CD4-positive, alpha-beta T cell (primary cell): ENCODE data around the gene EID2. TPM values are rescaled to one million over a fixed set of nuclear protein-coding genes. Genes with fewer than 3 reads are reported as not detected.

Source experiments
- ATAC-seq: fragments of 200-7000 bp; cut with Tn5 transposase; one replicate; pipeline ENCODE4 v1.10.0; 2022; ENCODE audit warnings: mild to moderate bottlenecking; ENCODE audit not compliant: poor library complexity
- CTCF ChIA-PET: fragments of 350-600 bp; sonication (Branson Sonifier 250); formaldehyde crosslinking; loops from one replicate; lab custom pipeline; 2021; ENCODE audit warnings: antibody characterized with exemption, inconsistent platforms; lab: Charles Lee
- POLR2A ChIA-PET: fragments of 350-600 bp; sonication (Branson Sonifier 250); formaldehyde crosslinking; loops from one replicate; lab custom pipeline; 2021; ENCODE audit warnings: antibody characterized with exemption, inconsistent platforms; lab: Charles Lee
- DNase-seq, 14 experiments: peaks; one replicate each; pipeline ENCODE4 v3.0.0-alpha.2; 2013 to 2020; ENCODE audit warnings: mixed read lengths in 2 of 14
- H3K27ac ChIP-seq, 2 donors: one replicate each; pipeline versions ENCODE4 v1.5.1 to v1.7.0; 2013; ENCODE audit warnings: low read length in 2 of 2, low read depth in 1 of 2, mild to moderate bottlenecking in 1 of 2
- H3K27me3 ChIP-seq, 2 experiments: 1 replicate in 1 of 2; 2 replicates in 1 of 2; pipeline versions ENCODE4 v1.6.1 to v1.7.0; 2013; ENCODE audit warnings: low read length in 2 of 2, control low read depth in 1 of 2, mild to moderate bottlenecking in 1 of 2, moderate library complexity in 1 of 2; ENCODE audit not compliant: insufficient read depth in 2 of 2, control insufficient read depth in 1 of 2
- H3K36me3 ChIP-seq: one replicate; pipeline ENCODE4 v1.6.1; 2013; ENCODE audit warnings: low read length, control low read depth; ENCODE audit not compliant: insufficient read depth
- H3K4me1 ChIP-seq: one replicate; pipeline ENCODE4 v1.6.1; 2013; ENCODE audit warnings: low read length, control low read depth; ENCODE audit not compliant: insufficient read depth
- H3K4me3 ChIP-seq: one replicate; pipeline ENCODE4 v1.5.1; 2013; ENCODE audit warnings: mild to moderate bottlenecking, low read length, moderate library complexity
- H3K9me3 ChIP-seq, 2 experiments: 1 replicate in 1 of 2; 2 replicates in 1 of 2; pipeline versions ENCODE4 v1.6.1 to v1.7.0; 2013; ENCODE audit warnings: low read length in 2 of 2, mild to moderate bottlenecking in 2 of 2, control low read depth in 1 of 2, moderate library complexity in 1 of 2; ENCODE audit not compliant: control insufficient read depth in 1 of 2, insufficient read depth in 1 of 2
- H3K27ac Mint-ChIP-seq: one replicate; pipeline ENCODE4 v1.8.0; 2020; ENCODE audit warnings: mixed read lengths
- H3K27me3 Mint-ChIP-seq: one replicate; pipeline ENCODE4 v1.8.0; 2021; ENCODE audit warnings: mixed read lengths
- H3K36me3 Mint-ChIP-seq: one replicate; pipeline ENCODE4 v1.8.0; 2021; ENCODE audit warnings: low read depth, mixed read lengths
- H3K4me1 Mint-ChIP-seq: one replicate; pipeline ENCODE4 v1.8.0; 2021; ENCODE audit warnings: low read depth, mixed read lengths
- H3K4me3 Mint-ChIP-seq: one replicate; pipeline ENCODE4 v1.8.0; 2020; ENCODE audit warnings: mild to moderate bottlenecking, mixed read lengths
- H3K9me3 Mint-ChIP-seq: one replicate; pipeline ENCODE4 v1.8.0; 2020; ENCODE audit warnings: mixed read lengths
- intact Hi-C, 2 experiments: fragments of 100-400 bp; cut with DNase I in 1 of 2; cut with micrococcal nuclease in 1 of 2; formaldehyde crosslinking; loops; one replicate each; pipeline versions ENCODE4 v1.15.1 to v1.9.0; 2023 to 2025; cut with DNase I, micrococcal nuclease
- total RNA-seq, 174 experiments: library from RNA in 2 of 174; stranded (reverse) in 2 of 174; gene quantifications; one replicate each; pipeline ENCODE4 v1.2.3 and lab custom pipeline; 2021 to 2026
- TF ChIP-seq, protein P1 (sequence below): fragments of 200-600 bp; IDR thresholded peaks from one replicate; pipeline ENCODE4 v1.8.0; 2022; ENCODE audit warnings: antibody characterized with exemption, mild to moderate bottlenecking

EID2 gene
- total RNA-seq, 2 experiments from 2014 or later: 17.2 to 18.1 TPM

DNA sequence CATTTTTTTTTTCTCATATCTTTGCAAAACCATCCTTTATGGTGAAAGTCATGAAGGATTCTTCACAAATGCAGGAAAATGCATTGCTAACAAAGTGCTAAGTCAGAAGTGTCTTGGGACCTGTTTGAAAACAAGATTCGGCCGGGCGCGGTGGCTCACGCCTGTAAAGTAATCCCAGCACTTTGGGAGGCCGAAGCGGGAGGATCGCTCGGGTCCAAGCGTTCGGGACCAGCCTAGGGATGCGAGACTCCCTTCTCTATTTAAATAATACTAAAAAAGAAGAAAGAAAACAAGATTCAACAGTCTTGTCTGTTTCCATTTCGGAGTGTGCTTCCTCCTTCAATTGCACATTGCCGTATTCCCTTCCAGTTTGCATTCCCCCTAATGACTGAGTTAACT, 8.1 kb downstream of the EID2 start:
- POLR2A ChIA-PET: interaction anchor here (0.9 to 2.9 kb wide), 7 partner anchors 8 to 124 kb away, joined by 3 to 17 read pairs (median 6); partner anchors contain the start of genes EID2, RPS16, SELENOV and SUPT5H
- Histone ChIP-seq H3K27me3 (no peaks in the 10 kb centered on the region), H3K4me3 (peak overlapping the region; percentile 79), H3K9me3 (no peaks in the 10 kb centered on the region), H3K36me3 (no peaks in the 10 kb centered on the region), H3K4me1 (peaks cover 15% of the 10 kb centered on the region), H3K27ac (no peak overlapping the region)
- Mint-ChIP-seq H3K4me1 (peaks cover 35% of the 10 kb centered on the region), H3K4me3 (peak overlapping the region; percentile 96), H3K27me3 (no peaks in the 10 kb centered on the region), H3K36me3 (peaks cover 8% of the 10 kb centered on the region), H3K9me3 (no peaks in the 10 kb centered on the region), H3K27ac (peak overlapping the region; percentile 86)
- TF ChIP-seq, protein P1, sequence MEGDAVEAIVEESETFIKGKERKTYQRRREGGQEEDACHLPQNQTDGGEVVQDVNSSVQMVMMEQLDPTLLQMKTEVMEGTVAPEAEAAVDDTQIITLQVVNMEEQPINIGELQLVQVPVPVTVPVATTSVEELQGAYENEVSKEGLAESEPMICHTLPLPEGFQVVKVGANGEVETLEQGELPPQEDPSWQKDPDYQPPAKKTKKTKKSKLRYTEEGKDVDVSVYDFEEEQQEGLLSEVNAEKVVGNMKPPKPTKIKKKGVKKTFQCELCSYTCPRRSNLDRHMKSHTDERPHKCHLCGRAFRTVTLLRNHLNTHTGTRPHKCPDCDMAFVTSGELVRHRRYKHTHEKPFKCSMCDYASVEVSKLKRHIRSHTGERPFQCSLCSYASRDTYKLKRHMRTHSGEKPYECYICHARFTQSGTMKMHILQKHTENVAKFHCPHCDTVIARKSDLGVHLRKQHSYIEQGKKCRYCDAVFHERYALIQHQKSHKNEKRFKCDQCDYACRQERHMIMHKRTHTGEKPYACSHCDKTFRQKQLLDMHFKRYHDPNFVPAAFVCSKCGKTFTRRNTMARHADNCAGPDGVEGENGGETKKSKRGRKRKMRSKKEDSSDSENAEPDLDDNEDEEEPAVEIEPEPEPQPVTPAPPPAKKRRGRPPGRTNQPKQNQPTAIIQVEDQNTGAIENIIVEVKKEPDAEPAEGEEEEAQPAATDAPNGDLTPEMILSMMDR: no peak
- ATAC-seq: no peak
- no peak for DNase-seq
- CTCF ChIA-PET: interaction anchor here (0.8 to 2.2 kb wide), 11 partner anchors 10 to 410 kb away, joined by 3 to 17 read pairs (median 4); partner anchors contain the start of genes DLL3, PLEKHG2, SAMD4B and TIMM50
- intact Hi-C loops: loop anchor here (1.0 to 10.0 kb wide), 9 partner anchors 58 to 420 kb away; partner anchors contain the start of genes SAMD4B (in 2 of the 2), MED29 (in 1 of the 2), PAF1 (in 1 of the 2) and PAK4 (in 1 of the 2)

DNA sequence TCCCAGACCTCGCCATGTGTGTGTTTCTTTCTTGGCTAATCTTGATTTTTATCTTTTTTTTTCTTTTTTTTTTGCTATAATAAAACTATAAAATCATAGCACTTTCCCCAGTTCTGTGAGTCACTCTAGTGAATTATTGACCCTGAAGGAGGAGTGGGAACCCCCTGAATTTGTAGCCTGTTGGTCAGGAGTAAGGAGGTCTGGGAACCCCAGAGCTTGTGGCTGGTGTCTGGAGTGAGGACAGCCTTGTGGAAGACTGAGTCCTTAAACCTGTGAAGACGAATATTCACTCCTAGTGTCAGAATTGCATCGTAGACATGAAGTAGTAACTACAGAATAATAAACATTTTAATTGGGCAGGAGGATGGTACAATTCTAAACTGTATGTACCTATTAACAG, 14.8 kb downstream of the EID2 start:
- POLR2A ChIA-PET: no interaction called here
- Histone ChIP-seq H3K27me3 (no peaks in the 10 kb centered on the region), H3K9me3 (no peaks in the 10 kb centered on the region), H3K4me1 (no peaks in the 10 kb centered on the region), H3K27ac (no peak overlapping the region), H3K4me3 (no peak overlapping the region), H3K36me3 (no peaks in the 10 kb centered on the region)
- CTCF ChIA-PET: interaction anchor here (1.2 kb wide), 1 partner anchor 22 kb away, joined by 3 read pairs; no protein-coding TSS in a partner anchor
- peaks cover 7% of the 10 kb centered on the region for H3K4me1 Mint-ChIP-seq
- H3K36me3 Mint-ChIP-seq: peaks cover 4% of the 10 kb centered on the region
- DNase-seq (no peak), ATAC-seq (no peak)
- intact Hi-C loops: no loop called here
- H3K27me3 Mint-ChIP-seq: no peaks in the 10 kb centered on the region
- H3K9me3 Mint-ChIP-seq: no peaks in the 10 kb centered on the region
- TF ChIP-seq, protein P1: no peak
- H3K4me3 Mint-ChIP-seq: no peak overlapping the region
- H3K27ac Mint-ChIP-seq: no peak overlapping the region

- Mint-ChIP-seq H3K27me3 (no peaks in the 10 kb centered on the region), H3K4me1 (peaks cover 7% of the 10 kb centered on the region), H3K36me3 (peaks cover 4% of the 10 kb centered on the region), H3K27ac (no peak overlapping the region), H3K4me3 (no peak overlapping the region), H3K9me3 (no peaks in the 10 kb centered on the region)
- peak in 3 of 14 experiments; percentile 21 to 59 (median 50) for DNase-seq
- no peak overlapping the region for H3K4me3 ChIP-seq
- H3K27me3 ChIP-seq: no peaks in the 10 kb centered on the region
- ATAC-seq: no peak
- no peaks in the 10 kb centered on the region for H3K36me3 ChIP-seq
- H3K9me3 ChIP-seq: no peaks in the 10 kb centered on the region
- TF ChIP-seq, protein P1: no peak
- H3K4me1 ChIP-seq: no peaks in the 10 kb centered on the region
- no peak overlapping the region for H3K27ac ChIP-seq
- intact Hi-C loops: no loop called here
- ChIA-PET POLR2A (no interaction called here), CTCF (interaction anchor here (0.9 to 1.2 kb wide), 2 partner anchors 9 to 21 kb away, joined by 3 read pairs; no protein-coding TSS in a partner anchor)
These were observed 15.5 kb downstream of the EID2 start for GRCh38 chr19:39524495-39524894.
